ENCODE results near the gene OR52A5.

OR52A5 gene

GRCh38 chr11:5115339-5115738, 22.8 kb downstream of the OR52A5 start:
- DNase-seq (ENCODE audit: low read depth), result no peak

DNA sequence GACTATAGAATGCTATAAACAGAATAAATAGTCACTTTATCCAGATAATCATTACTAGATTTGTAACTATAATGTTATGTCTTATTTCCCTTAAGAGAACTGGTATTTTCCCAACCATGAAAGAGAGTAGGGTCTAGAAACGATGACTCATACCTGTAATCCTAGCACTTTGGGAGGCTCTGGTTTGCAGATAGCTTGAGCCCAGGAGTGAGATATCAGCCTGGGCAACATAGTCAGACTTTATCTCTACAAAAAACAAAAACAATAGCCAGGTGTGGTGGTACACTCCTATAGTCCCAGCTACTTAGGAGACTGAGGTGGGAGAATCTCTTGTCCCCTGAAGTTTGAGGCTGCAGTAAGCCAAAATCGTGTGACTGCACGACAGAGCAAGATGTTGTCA, 30.9 kb downstream of the OR52A5 start:
- no peak for DNase-seq (ENCODE audit: low read depth)

GRCh38 chr11:5103066-5103465, 35.1 kb downstream of the OR52A5 start:
- DNase-seq (ENCODE audit: low read depth), result no peak

GRCh38 chr11:5102246-5102645, 35.9 kb downstream of the OR52A5 start:
- DNase-seq (ENCODE audit: low read depth), result no peak

GRCh38 chr11:5096011-5096410, 42.1 kb downstream of the OR52A5 start:
- no peak for DNase-seq (ENCODE audit: low read depth)

GRCh38 chr11:5092821-5093585, 45.2 kb downstream of the OR52A5 start:
- DNase-seq (ENCODE audit: low read depth), result no peak

- DNase-seq (ENCODE audit: low read depth), result no peak
These were observed 47.5 kb downstream of the OR52A5 start for GRCh38 chr11:5090668-5091067.

DNA sequence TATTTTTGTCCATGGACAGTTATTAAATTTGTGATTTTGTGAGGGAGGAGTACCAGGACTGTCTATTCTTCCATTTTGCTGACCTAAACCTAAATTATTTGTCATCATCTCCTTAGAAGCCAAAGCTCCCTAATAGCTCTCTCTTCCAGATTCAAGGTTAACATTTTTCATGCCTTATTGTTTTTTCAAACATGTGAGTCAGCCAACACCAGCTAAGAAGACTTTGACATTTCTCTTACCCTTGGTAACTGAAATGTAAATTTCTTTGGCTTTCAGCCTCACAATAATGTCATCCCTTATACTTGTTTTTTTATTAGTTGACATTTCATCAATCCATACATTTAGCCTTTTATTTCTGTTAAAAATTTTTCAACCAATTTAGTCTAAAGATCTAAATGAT, 49.6 kb downstream of the OR52A5 start:
- DNase-seq (ENCODE audit: low read depth), result no peak

DNA sequence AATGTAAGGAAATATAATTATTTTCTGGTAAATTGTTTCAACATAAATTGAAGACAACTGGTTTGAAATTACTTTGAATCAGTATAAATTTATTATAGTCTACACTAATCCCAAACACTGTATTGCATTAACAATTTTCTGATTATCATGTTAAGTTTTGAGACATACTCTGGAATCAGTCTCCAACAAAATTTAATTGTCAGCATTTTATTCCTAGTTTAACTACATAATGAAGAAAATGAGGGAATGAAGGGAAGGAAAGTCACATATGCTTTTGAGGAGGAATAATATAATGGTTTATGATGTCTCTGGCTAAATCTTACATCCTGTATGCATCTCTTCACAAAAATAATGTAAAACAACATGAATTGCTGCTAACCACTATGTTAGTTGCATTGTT, 54.6 kb downstream of the OR52A5 start:
- DNase-seq (ENCODE audit: low read depth), result no peak

DNA sequence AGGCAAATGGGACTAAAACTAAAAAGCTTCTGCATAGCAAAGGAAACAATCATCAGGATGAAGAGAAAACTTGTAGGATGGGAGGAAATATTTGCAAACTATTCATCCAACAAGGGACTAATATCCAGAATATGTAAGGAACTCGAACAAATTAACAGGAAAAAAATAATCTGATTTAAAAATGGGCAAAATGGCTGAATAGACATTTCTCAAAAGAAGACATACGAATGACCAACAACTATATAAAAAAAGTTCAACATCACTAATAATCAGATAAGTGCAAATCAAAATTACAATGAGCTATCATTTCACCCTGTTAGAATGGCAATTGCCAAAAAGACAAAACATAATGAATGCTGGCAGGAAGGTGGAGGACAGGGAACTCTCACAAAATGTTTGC, 56.8 kb downstream of the OR52A5 start:
- no peak for DNase-seq (ENCODE audit: low read depth)

All from amniotic epithelial cell (primary cell).